GM12878 (cell line): ENCODE data around the gene COL9A3. TPM values are rescaled to one million over a fixed set of nuclear protein-coding genes. Genes with fewer than 3 reads are reported as not detected.

ENCODE experiments used
- ATAC-seq: fragments of 200-7000 bp; cut with Tn5 transposase; 3 replicates; pipeline ENCODE4 v1.9.1; 2020; ENCODE audit warnings: mild to moderate bottlenecking, moderate library complexity
- BruUV-seq: library from RNA; stranded (reverse); fragments of 400-500 nt; replicated peaks from 2 replicates; lab custom pipeline; 2021; lab: Mats Ljungman, UMichigan
- CTCF ChIA-PET: fragments of 300-600 bp; sonication (Branson Sonifier 250); formaldehyde crosslinking; extraction: SDS; loops from one replicate; lab custom pipeline; 2021; ENCODE audit warnings: inconsistent platforms; lab: Yijun Ruan, JAX
- POLR2A ChIA-PET: fragments of 350-600 bp; formaldehyde crosslinking; extraction: SDS; loops from one replicate; lab custom pipeline; 2021; ENCODE audit warnings: inconsistent platforms; lab: Charles Lee
- RAD21 ChIA-PET: fragments of 300-600 bp; sonication (Branson Sonifier 250); formaldehyde crosslinking; loops from one replicate; lab custom pipeline; 2023; ENCODE audit warnings: antibody characterized with exemption; ENCODE audit not compliant: unreplicated experiment; lab: Charles Lee
- SMC1A ChIA-PET: fragments of 300-600 bp; sonication (Branson Sonifier 250); formaldehyde crosslinking; loops from one replicate; lab custom pipeline; 2023; ENCODE audit not compliant: unreplicated experiment, uncharacterized antibody; lab: Charles Lee
- DNase-seq: peaks from one replicate; pipeline ENCODE4 v3.0.0-alpha.2; 2011; ENCODE audit warnings: low read depth, low spot score
- FAIRE-seq: peaks from 3 replicates; lab custom pipeline; 2011; peaks lifted over from hg19 to GRCh38; lab: Jason Lieb, UNC
- H2AFZ ChIP-seq: 2 replicates; pipeline ENCODE4 v1.6.0; 2011; ENCODE audit warnings: low read depth, low read length, control low read depth; ENCODE audit not compliant: control insufficient read depth
- H3K27ac ChIP-seq: 2 replicates; pipeline ENCODE4 v1.5.1; 2011; ENCODE audit warnings: control low read depth; ENCODE audit not compliant: control insufficient read depth, insufficient read depth
- H3K27me3 ChIP-seq, 2 experiments: replicated peaks in 1 of 2; 2 replicates each; pipeline versions ENCODE4 v1.6.0 to v1.6.1; 2011; ENCODE audit warnings: low read length in 1 of 2; ENCODE audit not compliant: control insufficient read depth in 2 of 2, insufficient read depth in 2 of 2
- H3K36me3 ChIP-seq, 2 experiments: 2 replicates each; pipeline ENCODE4 v1.5.1; 2011; ENCODE audit warnings: low read length in 1 of 2; ENCODE audit not compliant: control insufficient read depth in 2 of 2, insufficient read depth in 2 of 2
- H3K4me1 ChIP-seq: 2 replicates; pipeline ENCODE4 v1.6.1; 2011; ENCODE audit warnings: mild to moderate bottlenecking, low read length, moderate library complexity, mixed read lengths; ENCODE audit not compliant: control insufficient read depth, insufficient read depth
- H3K4me2 ChIP-seq: 2 replicates; pipeline ENCODE4 v1.6.0; 2011; ENCODE audit warnings: control low read depth; ENCODE audit not compliant: control insufficient read depth, insufficient read depth
- H3K4me3 ChIP-seq: fragments of 200-600 bp; sonication (generic); 2 replicates; pipeline ENCODE4 v1.5.1; 2016
- H3K79me2 ChIP-seq: 2 replicates; pipeline ENCODE4 v1.6.0; 2011; ENCODE audit warnings: low read length; ENCODE audit not compliant: control insufficient read depth, insufficient read depth
- H3K9ac ChIP-seq: 2 replicates; pipeline ENCODE4 v1.8.0; 2011; ENCODE audit warnings: low read length, control low read depth, mixed read lengths; ENCODE audit not compliant: control insufficient read depth, insufficient read depth
- H3K9me3 ChIP-seq: replicated peaks from 3 replicates; pipeline ENCODE4 v1.5.1; 2011; ENCODE audit warnings: mild to moderate bottlenecking, low read length; ENCODE audit not compliant: control insufficient read depth, insufficient read depth
- H4K20me1 ChIP-seq: 2 replicates; pipeline ENCODE4 v1.6.0; 2011; ENCODE audit not compliant: control insufficient read depth, insufficient read depth
- FOS ChIP-seq: IDR thresholded peaks from 3 replicates; pipeline ENCODE4 v1.6.1; 2011; ENCODE audit warnings: borderline replicate concordance; ENCODE audit not compliant: insufficient read length; ENCODE audit errors: extremely low read depth
- MYB ChIP-seq: fragments of 150-350 bp; IDR thresholded peaks from 2 replicates; pipeline ENCODE4 v1.6.1; 2014; ENCODE audit warnings: mild to moderate bottlenecking, low read depth, low read length, borderline replicate concordance
- STAT3 ChIP-seq: IDR thresholded peaks from 2 replicates; pipeline ENCODE4 v1.6.1; 2011; ENCODE audit warnings: low read depth, low read length, improper control_type of control experiment
- TAF1 ChIP-seq: IDR thresholded peaks from 2 replicates; pipeline ENCODE4 v1.6.1; 2011; ENCODE audit warnings: mild to moderate bottlenecking, low read depth, low read length, borderline replicate concordance
- TARDBP ChIP-seq: IDR thresholded peaks from 2 replicates; pipeline ENCODE4 v1.6.1; 2016; ENCODE audit warnings: borderline replicate concordance
- ZZZ3 ChIP-seq: IDR thresholded peaks from 2 replicates; pipeline ENCODE4 v1.6.1; 2011; ENCODE audit warnings: low read depth; ENCODE audit not compliant: control insufficient read depth, insufficient read length
- WGBS: methylation state at CpG from one replicate; pipeline ENCODE4 v1.1.6; 2016; ENCODE audit warnings: low lambda C conversion rate; ENCODE audit not compliant: insufficient replicate concordance, insufficient coverage; ENCODE audit errors: missing lambda C conversion rate; 5-methylcytosine and 5-hydroxymethylcytosine counted together
- in situ Hi-C: fragments of 300-500 bp; cut with MboI; formaldehyde crosslinking; loops from 9 replicates; pipeline ENCODE4 v1.14.3; 2018; ENCODE audit warnings: mixed read lengths
- intact Hi-C: fragments of 100-400 bp; cut with micrococcal nuclease; formaldehyde crosslinking; loops from one replicate; pipeline ENCODE4 v1.14.2; 2022; ENCODE audit not compliant: unreplicated experiment
- polyA plus RNA-seq, 11 experiments: library from polyadenylated mRNA; depleted of rRNA in 4 of 11; unstranded in 6 of 11; stranded (reverse) in 5 of 11; fragments of >200 nt; fragmentation: Nextera tagmentation in 4 of 11; fragmentation: Illumina TruSeq in 1 of 11; extraction: Ambion mirVana in 4 of 11; extraction: Trizol in 1 of 11; gene quantifications; 1 replicate in 1 of 11; 2 replicates in 10 of 11; pipeline versions ENCODE4 v1.2.1 to v1.2.3, GENCODE V29; 2011 to 2016; ENCODE audit warnings: inconsistent platforms in 2 of 11, missing spikeins in 2 of 11, low read depth in 1 of 11
- total RNA-seq, 4 experiments: library from RNA; depleted of rRNA in 3 of 4; stranded (reverse); fragments of >200 nt in 3 of 4; fragmentation: Illumina TruSeq in 1 of 4; extraction: Trizol in 1 of 4; gene quantifications; 2 replicates each; pipeline versions ENCODE4 v1.2.1 to v1.2.3, GENCODE V29; 2013 to 2021
- TF ChIP-seq, protein P1 (sequence below): IDR thresholded peaks from 2 replicates; pipeline ENCODE4 v1.6.1; 2011; ENCODE audit warnings: low read depth, mild to moderate bottlenecking, low read length, moderate library complexity, borderline replicate concordance; ENCODE audit errors: extremely low read depth
- TF ChIP-seq, protein P2 (sequence below): fragments of 450-650 bp; IDR thresholded peaks from 2 replicates; pipeline ENCODE4 v1.6.1; 2018; ENCODE audit warnings: borderline replicate concordance, mild to moderate bottlenecking; ENCODE audit not compliant: partially characterized antibody
- TF ChIP-seq, protein P3 (sequence below): IDR thresholded peaks from 2 replicates; pipeline ENCODE4 v1.6.1; 2011; ENCODE audit warnings: mild to moderate bottlenecking, low read depth, low read length, moderate library complexity; ENCODE audit not compliant: insufficient replicate concordance
- TF ChIP-seq, protein P4 (sequence below): IDR thresholded peaks from 2 replicates; pipeline ENCODE4 v1.6.1; 2012; ENCODE audit warnings: mild to moderate bottlenecking, low read depth, low read length
- TF ChIP-seq, protein P5 (sequence below): fragments of 450-650 bp; formaldehyde crosslinking; IDR thresholded peaks from 2 replicates; pipeline ENCODE4 v1.4.0; 2020; ENCODE audit warnings: mild to moderate bottlenecking, moderate library complexity

The COL9A3 gene
- total and polyA plus RNA-seq, 10 of the 15 experiments (the other 5 are each of a cell fraction or from before 2014, with no cell fraction given), result 0.09 to 1.7 (median 0.63) TPM; not detected in 1

DNA sequence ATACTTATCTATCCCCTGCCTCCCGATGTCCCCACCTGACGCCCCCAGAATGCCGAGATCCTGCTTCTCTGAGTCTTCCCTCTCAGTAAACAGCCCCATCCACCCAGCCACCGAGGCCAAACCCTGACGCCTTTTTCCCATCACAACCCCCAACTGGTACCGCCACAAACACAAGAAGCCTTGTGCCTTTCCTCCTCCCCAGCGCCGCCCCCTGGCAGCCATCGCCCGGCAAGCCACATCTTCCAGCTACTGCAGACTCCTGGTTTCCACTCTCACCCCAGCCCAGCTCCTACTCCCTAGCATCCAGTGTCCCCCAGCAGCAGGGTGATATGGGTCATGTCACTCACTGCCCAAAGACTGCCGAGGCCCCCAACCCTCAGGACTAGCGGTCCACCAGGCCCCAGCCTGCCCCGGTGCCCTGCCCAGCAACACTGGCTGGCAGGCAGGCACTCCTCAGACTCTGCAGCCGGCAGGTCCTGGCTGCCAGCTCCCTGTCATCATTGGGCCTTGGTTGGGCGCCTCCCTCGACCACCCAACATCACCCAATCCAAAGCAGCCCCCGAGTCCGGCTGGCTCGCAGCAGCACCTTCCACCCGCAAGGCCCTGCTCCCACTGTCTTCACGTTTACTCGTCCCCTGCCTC, 33.6 kb downstream of the COL9A3 start:
- POLR2A ChIA-PET, result no interaction called here
- Histone ChIP-seq H3K27me3 (no peaks in the 10 kb centered on the region), H3K36me3 (peaks cover 0 to 3% of the 10 kb centered on the region in 2 experiments; a peak in 1 of 4 replicates), H3K4me3 (no peak overlapping the region), H4K20me1 (no peaks in the 10 kb centered on the region; the same call in 1 of the 2 replicates), H3K4me2 (no peak overlapping the region), H3K9me3 (no peaks in the 10 kb centered on the region), H3K4me1 (no peaks in the 10 kb centered on the region), H3K9ac (no peak overlapping the region), H2AFZ (no peak overlapping the region), H3K27ac (no peak overlapping the region), H3K79me2 (no peaks in the 10 kb centered on the region)
- in situ Hi-C loops, result no loop called here
- 97% methylated on average over 21 of the region's 22 CpGs for WGBS
- ATAC-seq (no peak), FAIRE-seq (no peak), DNase-seq (no peak)
- RAD21 ChIA-PET, result no interaction called here
- SMC1A ChIA-PET, result no interaction called here
- intact Hi-C loops, result no loop called here
- CTCF ChIA-PET, result no interaction called here
- no TSS peak for BruUV-seq
- TF ChIP-seq, protein P1, sequence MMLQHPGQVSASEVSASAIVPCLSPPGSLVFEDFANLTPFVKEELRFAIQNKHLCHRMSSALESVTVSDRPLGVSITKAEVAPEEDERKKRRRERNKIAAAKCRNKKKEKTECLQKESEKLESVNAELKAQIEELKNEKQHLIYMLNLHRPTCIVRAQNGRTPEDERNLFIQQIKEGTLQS, result no peak
- TF ChIP-seq, protein P2, sequence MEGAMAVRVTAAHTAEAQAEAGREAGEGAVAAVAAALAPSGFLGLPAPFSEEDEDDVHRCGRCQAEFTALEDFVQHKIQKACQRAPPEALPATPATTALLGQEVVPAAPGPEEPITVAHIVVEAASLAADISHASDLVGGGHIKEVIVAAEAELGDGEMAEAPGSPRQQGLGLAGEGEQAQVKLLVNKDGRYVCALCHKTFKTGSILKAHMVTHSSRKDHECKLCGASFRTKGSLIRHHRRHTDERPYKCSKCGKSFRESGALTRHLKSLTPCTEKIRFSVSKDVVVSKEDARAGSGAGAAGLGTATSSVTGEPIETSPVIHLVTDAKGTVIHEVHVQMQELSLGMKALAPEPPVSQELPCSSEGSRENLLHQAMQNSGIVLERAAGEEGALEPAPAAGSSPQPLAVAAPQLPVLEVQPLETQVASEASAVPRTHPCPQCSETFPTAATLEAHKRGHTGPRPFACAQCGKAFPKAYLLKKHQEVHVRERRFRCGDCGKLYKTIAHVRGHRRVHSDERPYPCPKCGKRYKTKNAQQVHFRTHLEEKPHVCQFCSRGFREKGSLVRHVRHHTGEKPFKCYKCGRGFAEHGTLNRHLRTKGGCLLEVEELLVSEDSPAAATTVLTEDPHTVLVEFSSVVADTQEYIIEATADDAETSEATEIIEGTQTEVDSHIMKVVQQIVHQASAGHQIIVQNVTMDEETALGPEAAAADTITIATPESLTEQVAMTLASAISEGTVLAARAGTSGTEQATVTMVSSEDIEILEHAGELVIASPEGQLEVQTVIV, result no peak
- TF ChIP-seq STAT3 (no peak), MYB (no peak), ZZZ3 (no peak), TAF1 (no peak), TARDBP (no peak), FOS (no peak)
- TF ChIP-seq, protein P3, sequence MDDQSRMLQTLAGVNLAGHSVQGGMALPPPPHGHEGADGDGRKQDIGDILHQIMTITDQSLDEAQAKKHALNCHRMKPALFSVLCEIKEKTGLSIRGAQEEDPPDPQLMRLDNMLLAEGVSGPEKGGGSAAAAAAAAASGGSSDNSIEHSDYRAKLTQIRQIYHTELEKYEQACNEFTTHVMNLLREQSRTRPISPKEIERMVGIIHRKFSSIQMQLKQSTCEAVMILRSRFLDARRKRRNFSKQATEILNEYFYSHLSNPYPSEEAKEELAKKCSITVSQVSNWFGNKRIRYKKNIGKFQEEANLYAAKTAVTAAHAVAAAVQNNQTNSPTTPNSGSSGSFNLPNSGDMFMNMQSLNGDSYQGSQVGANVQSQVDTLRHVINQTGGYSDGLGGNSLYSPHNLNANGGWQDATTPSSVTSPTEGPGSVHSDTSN, result no peak
- TF ChIP-seq, protein P4, sequence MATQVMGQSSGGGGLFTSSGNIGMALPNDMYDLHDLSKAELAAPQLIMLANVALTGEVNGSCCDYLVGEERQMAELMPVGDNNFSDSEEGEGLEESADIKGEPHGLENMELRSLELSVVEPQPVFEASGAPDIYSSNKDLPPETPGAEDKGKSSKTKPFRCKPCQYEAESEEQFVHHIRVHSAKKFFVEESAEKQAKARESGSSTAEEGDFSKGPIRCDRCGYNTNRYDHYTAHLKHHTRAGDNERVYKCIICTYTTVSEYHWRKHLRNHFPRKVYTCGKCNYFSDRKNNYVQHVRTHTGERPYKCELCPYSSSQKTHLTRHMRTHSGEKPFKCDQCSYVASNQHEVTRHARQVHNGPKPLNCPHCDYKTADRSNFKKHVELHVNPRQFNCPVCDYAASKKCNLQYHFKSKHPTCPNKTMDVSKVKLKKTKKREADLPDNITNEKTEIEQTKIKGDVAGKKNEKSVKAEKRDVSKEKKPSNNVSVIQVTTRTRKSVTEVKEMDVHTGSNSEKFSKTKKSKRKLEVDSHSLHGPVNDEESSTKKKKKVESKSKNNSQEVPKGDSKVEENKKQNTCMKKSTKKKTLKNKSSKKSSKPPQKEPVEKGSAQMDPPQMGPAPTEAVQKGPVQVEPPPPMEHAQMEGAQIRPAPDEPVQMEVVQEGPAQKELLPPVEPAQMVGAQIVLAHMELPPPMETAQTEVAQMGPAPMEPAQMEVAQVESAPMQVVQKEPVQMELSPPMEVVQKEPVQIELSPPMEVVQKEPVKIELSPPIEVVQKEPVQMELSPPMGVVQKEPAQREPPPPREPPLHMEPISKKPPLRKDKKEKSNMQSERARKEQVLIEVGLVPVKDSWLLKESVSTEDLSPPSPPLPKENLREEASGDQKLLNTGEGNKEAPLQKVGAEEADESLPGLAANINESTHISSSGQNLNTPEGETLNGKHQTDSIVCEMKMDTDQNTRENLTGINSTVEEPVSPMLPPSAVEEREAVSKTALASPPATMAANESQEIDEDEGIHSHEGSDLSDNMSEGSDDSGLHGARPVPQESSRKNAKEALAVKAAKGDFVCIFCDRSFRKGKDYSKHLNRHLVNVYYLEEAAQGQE, result no peak
- TF ChIP-seq, protein P5, sequence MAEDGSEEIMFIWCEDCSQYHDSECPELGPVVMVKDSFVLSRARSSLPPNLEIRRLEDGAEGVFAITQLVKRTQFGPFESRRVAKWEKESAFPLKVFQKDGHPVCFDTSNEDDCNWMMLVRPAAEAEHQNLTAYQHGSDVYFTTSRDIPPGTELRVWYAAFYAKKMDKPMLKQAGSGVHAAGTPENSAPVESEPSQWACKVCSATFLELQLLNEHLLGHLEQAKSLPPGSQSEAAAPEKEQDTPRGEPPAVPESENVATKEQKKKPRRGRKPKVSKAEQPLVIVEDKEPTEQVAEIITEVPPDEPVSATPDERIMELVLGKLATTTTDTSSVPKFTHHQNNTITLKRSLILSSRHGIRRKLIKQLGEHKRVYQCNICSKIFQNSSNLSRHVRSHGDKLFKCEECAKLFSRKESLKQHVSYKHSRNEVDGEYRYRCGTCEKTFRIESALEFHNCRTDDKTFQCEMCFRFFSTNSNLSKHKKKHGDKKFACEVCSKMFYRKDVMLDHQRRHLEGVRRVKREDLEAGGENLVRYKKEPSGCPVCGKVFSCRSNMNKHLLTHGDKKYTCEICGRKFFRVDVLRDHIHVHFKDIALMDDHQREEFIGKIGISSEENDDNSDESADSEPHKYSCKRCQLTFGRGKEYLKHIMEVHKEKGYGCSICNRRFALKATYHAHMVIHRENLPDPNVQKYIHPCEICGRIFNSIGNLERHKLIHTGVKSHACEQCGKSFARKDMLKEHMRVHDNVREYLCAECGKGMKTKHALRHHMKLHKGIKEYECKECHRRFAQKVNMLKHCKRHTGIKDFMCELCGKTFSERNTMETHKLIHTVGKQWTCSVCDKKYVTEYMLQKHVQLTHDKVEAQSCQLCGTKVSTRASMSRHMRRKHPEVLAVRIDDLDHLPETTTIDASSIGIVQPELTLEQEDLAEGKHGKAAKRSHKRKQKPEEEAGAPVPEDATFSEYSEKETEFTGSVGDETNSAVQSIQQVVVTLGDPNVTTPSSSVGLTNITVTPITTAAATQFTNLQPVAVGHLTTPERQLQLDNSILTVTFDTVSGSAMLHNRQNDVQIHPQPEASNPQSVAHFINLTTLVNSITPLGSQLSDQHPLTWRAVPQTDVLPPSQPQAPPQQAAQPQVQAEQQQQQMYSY, result no peak
